ENCODE results near the gene SPNS2. TPM values are rescaled to one million over a fixed set of nuclear protein-coding genes. Genes with fewer than 3 reads are reported as not detected.

Gene SPNS2
- total and polyA plus RNA-seq, 2 donors (not counting 1 experiment from before 2014, with no cell fraction given): 0.17 TPM; not detected in 1

GRCh38 chr17:4533523-4534504 is 35.1 kb downstream of the SPNS2 start:
- no peak overlapping the region for H3K4me2 ChIP-seq (ENCODE audit: extremely low read depth, insufficient read depth, low read length)
- no peaks in the 10 kb centered on the region for H4K20me1 ChIP-seq (ENCODE audit: control insufficient read depth, extremely low read depth, insufficient read depth, low read length)
- TF ChIP-seq EZH2 (IDR thresholded peaks at IDR 0.05; ENCODE audit: low read length, missing control alignments): no peak
- TF ChIP-seq CTCF (conservative IDR thresholded peaks at IDR 0.05 in 1 of 2, IDR thresholded peaks at IDR 0.05 in 1 of 2; ENCODE audit: low read depth in 1 of 2, low read length in 2 of 2): no peak
- no peaks in the 10 kb centered on the region for H3K79me2 ChIP-seq (ENCODE audit: control insufficient read depth, insufficient read depth, low read length)
- H3K9ac ChIP-seq (ENCODE audit: insufficient read depth, low read length): no peak overlapping the region
- H3K9me3 ChIP-seq (ENCODE audit: control insufficient read depth, insufficient read depth, low read depth, low read length): no peaks in the 10 kb centered on the region
- no peaks in the 10 kb centered on the region for H3K27me3 ChIP-seq (ENCODE audit: control insufficient read depth, insufficient read depth, low read length)
- DNase-seq (ENCODE audit: low read depth in 2 of 2): no peak
- no peak overlapping the region for H3K27ac ChIP-seq (ENCODE audit: insufficient read depth, low read length)
- no peak overlapping the region for H3K4me3 ChIP-seq (replicated peaks in 1 of 4; ENCODE audit: control extremely low read depth in 1 of 4, insufficient read depth in 1 of 4, low read depth in 3 of 4, low read length in 4 of 4)
- no peak overlapping the region for H2AFZ ChIP-seq (ENCODE audit: low read length)
- no peaks in the 10 kb centered on the region for H3K4me1 ChIP-seq (ENCODE audit: control insufficient read depth, extremely low read depth, insufficient read depth, low read length)
- peaks cover 2% of the 10 kb centered on the region for H3K36me3 ChIP-seq (ENCODE audit: control insufficient read depth, insufficient read depth, low read length)

GRCh38 chr17:4534515-4534914 is 35.8 kb downstream of the SPNS2 start:
- DNase-seq (ENCODE audit: low read depth in 2 of 2): no peak
- peaks cover 4% of the 10 kb centered on the region for H3K36me3 ChIP-seq (ENCODE audit: control insufficient read depth, insufficient read depth, low read length)
- no peaks in the 10 kb centered on the region for H3K9me3 ChIP-seq (ENCODE audit: control insufficient read depth, insufficient read depth, low read depth, low read length)
- H3K27me3 ChIP-seq (ENCODE audit: control insufficient read depth, insufficient read depth, low read length): no peaks in the 10 kb centered on the region
- no peaks in the 10 kb centered on the region for H4K20me1 ChIP-seq (ENCODE audit: control insufficient read depth, extremely low read depth, insufficient read depth, low read length)
- no peak overlapping the region for H3K9ac ChIP-seq (ENCODE audit: insufficient read depth, low read length)
- no peak overlapping the region for H3K4me2 ChIP-seq (ENCODE audit: extremely low read depth, insufficient read depth, low read length)
- H3K27ac ChIP-seq (ENCODE audit: insufficient read depth, low read length): no peak overlapping the region
- TF ChIP-seq CTCF (conservative IDR thresholded peaks at IDR 0.05 in 1 of 2, IDR thresholded peaks at IDR 0.05 in 1 of 2; ENCODE audit: low read depth in 1 of 2, low read length in 2 of 2) (no peak), EZH2 (IDR thresholded peaks at IDR 0.05; ENCODE audit: low read length, missing control alignments) (no peak)
- no peak overlapping the region for H3K4me3 ChIP-seq (replicated peaks in 1 of 4; ENCODE audit: control extremely low read depth in 1 of 4, insufficient read depth in 1 of 4, low read depth in 3 of 4, low read length in 4 of 4)
- no peaks in the 10 kb centered on the region for H3K79me2 ChIP-seq (ENCODE audit: control insufficient read depth, insufficient read depth, low read length)
- H2AFZ ChIP-seq (ENCODE audit: low read length): no peak overlapping the region
- H3K4me1 ChIP-seq (ENCODE audit: control insufficient read depth, extremely low read depth, insufficient read depth, low read length): no peaks in the 10 kb centered on the region

GRCh38 chr17:4534928-4535666 is 36.4 kb downstream of the SPNS2 start:
- TF ChIP-seq CTCF (conservative IDR thresholded peaks at IDR 0.05 in 1 of 2, IDR thresholded peaks at IDR 0.05 in 1 of 2; ENCODE audit: low read depth in 1 of 2, low read length in 2 of 2) (no peak), EZH2 (IDR thresholded peaks at IDR 0.05; ENCODE audit: low read length, missing control alignments) (no peak)
- Histone ChIP-seq H3K4me1 (ENCODE audit: control insufficient read depth, extremely low read depth, insufficient read depth, low read length) (no peaks in the 10 kb centered on the region), H3K4me2 (ENCODE audit: extremely low read depth, insufficient read depth, low read length) (no peak overlapping the region), H3K9me3 (ENCODE audit: control insufficient read depth, insufficient read depth, low read depth, low read length) (no peaks in the 10 kb centered on the region), H3K79me2 (ENCODE audit: control insufficient read depth, insufficient read depth, low read length) (no peaks in the 10 kb centered on the region), H4K20me1 (ENCODE audit: control insufficient read depth, extremely low read depth, insufficient read depth, low read length) (no peaks in the 10 kb centered on the region), H3K27ac (ENCODE audit: insufficient read depth, low read length) (no peak overlapping the region), H2AFZ (ENCODE audit: low read length) (no peak overlapping the region), H3K36me3 (ENCODE audit: control insufficient read depth, insufficient read depth, low read length) (peaks cover 4% of the 10 kb centered on the region), H3K27me3 (ENCODE audit: control insufficient read depth, insufficient read depth, low read length) (no peaks in the 10 kb centered on the region), H3K4me3 (replicated peaks in 1 of 4; ENCODE audit: control extremely low read depth in 1 of 4, insufficient read depth in 1 of 4, low read depth in 3 of 4, low read length in 4 of 4) (no peak overlapping the region), H3K9ac (ENCODE audit: insufficient read depth, low read length) (no peak overlapping the region)
- no peak for DNase-seq (ENCODE audit: low read depth in 2 of 2)
